Stimulated activated CD4-positive, alpha-beta T cell treated with anti-CD3 and anti-CD28 coated beads, Interleukin-2, amount 100 ng/mL, for 4 hours (primary cell): Measurements from ENCODE around the gene GIPR.
"Not testable (repeated sequence)": the region's sequence is repeated elsewhere in the genome, so short reads cannot be mapped to it uniquely, and the experiment has no call there.

Experiments used
- DNase-seq: peaks from one replicate; pipeline ENCODE4 v3.0.0-alpha.2; 2020; ENCODE audit warnings: low read depth

GIPR gene

GRCh38 chr19:45692187-45693105, 24.4 kb downstream of the GIPR start, which contains the start of gene QPCTL:
Gene QPCTL (plus strand): TSS chr19:45692666. CDS start chr19:45692704, 38 bp downstream.
- peak; percentile 97 for DNase-seq

- DNase-seq, result peak; percentile 60
Observed at GRCh38 chr19:45693106-45693788, 25.2 kb downstream of the GIPR start.

- DNase-seq, result no peak
Observed at GRCh38 chr19:45701676-45702075, 33.7 kb downstream of the GIPR start.

DNA sequence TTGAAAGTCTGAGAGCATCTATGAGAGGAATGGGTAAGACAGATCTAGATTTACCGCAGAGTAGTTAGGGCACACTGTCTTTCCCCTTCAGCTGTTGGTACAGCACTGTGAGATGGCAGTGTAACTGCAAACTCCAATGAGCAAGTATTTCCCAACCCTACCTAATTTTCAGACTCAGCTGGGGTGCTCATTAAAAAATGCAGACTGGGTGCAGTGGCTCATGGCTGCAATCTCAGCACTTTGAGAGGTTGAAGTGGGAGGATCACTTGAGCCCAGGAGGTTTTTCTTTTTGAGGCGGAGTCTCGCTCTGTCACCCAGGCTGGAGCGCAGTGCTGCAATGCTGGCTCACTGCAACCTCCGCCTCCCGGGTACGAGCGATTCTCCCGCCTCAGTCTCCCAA, 37.1 kb downstream of the GIPR start:
- DNase-seq, result no peak

- DNase-seq, result no peak
Observed at GRCh38 chr19:45705710-45706415, 37.8 kb downstream of the GIPR start.

DNA sequence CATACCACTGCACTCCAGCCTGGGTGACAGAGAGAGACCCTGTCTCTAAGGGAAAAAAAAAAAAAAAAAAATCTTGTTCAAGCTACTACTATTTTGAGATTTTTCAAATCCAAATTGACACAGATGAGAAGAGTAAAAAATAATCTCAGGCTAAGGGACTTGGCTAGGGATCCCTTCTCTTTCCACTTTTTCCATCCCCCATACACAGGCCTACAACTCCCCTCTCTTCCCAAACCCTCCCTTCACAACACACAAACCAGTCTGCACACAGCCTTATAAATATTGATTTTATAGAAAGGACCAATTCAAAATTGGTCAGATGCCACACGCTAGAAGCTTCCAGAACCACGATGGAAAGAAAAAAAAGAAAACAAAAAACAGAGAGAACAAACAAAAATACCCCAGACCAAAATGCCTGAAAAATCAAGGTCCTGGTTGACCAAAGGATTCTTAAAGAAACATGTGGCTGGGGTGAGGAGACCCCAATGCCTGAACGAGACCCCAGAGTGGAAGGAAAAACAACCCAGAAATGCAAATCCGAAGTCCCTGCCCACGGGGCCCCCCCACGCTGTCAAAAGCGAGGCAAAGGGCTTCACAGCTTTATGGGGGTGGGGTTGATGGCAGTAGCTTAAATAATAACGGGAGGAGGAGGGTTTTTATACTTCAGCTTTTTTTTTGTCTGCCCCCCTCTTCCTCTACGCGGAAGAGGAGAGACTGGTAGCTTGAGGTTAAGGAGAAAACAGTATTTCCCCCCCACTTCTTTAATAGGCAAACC, 42.5 kb downstream of the GIPR start:
- no peak for DNase-seq

GRCh38 chr19:45711851-45712698, 44.1 kb downstream of the GIPR start:
- no peak for DNase-seq

- DNase-seq, result no peak
Observed at GRCh38 chr19:45712699-45713067, 44.7 kb downstream of the GIPR start.

DNA sequence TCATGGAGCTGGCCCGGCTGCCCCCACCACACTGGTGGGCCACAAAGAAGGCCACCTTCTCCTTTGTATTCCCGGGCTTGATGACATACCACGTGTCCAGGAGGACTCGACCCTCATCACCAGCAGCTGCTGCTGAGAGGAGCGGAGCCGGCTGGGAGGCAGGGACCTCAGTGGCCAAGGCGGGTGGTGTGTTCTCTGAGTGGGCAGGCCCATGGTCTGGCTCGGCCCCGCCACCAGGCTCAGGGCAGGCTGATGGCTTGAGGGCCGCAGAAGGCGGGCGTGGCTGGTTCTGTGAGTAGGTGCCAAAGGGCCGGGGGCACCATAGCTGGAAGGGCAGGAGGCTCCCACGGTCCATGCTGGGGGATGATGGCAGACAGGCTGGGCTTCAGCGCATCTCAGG, 45.1 kb downstream of the GIPR start:
- DNase-seq, result no peak

GRCh38 chr19:45715139-45715538, 47.1 kb downstream of the GIPR start:
- no peak for DNase-seq

GRCh38 chr19:45716359-45717130, 48.5 kb downstream of the GIPR start:
- DNase-seq, result no peak

GRCh38 chr19:45717131-45717982, 49.3 kb downstream of the GIPR start:
- DNase-seq, result peak; percentile 96

- no peak for DNase-seq
Observed at GRCh38 chr19:45717983-45718650, 50.1 kb downstream of the GIPR start.

GRCh38 chr19:45720065-45720464, 52.0 kb downstream of the GIPR start:
- not testable (repeated sequence) for DNase-seq

DNA sequence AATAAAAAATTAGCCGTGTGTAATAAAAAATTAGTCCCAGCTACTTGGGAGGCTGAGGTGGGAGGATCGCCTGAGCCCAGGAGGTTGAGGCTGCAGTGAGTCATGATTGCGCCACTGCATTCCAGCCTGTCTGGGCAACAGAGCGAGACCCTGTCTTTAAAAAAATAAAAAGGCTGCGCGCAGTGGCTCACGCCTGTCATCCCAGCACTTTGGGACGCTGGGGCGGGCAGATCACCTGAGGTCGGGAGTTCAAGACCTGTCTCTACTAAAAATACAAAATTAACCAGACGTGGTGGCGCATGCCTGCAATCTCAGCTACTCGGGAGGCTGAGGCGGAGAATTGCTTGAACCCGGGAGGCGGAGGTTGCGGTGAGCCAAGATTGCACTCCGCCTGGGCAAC, 60.7 kb downstream of the GIPR start:
- not testable (repeated sequence) for DNase-seq

- no peak for DNase-seq
Observed at GRCh38 chr19:45729800-45730290, 61.8 kb downstream of the GIPR start.

GRCh38 chr19:45730368-45731288, 62.6 kb downstream of the GIPR start, which contains the start of gene FBXO46:
Gene FBXO46 (minus strand): TSS chr19:45730896. CDS start chr19:45713495, 17,401 bp downstream.
- DNase-seq, result peak; percentile 89
